GM18526 (cell line): Measurements from ENCODE around the gene RNF135.

Source experiments
- POLR2A ChIP-seq: IDR thresholded peaks from 3 replicates; pipeline ENCODE4 v1.6.1; 2011; ENCODE audit not compliant: insufficient read length; ENCODE audit errors: extremely low read depth

The RNF135 gene

GRCh38 chr17:30950189-30950588, 20.6 kb upstream of the RNF135 start:
- no peak for TF ChIP-seq POLR2A

DNA sequence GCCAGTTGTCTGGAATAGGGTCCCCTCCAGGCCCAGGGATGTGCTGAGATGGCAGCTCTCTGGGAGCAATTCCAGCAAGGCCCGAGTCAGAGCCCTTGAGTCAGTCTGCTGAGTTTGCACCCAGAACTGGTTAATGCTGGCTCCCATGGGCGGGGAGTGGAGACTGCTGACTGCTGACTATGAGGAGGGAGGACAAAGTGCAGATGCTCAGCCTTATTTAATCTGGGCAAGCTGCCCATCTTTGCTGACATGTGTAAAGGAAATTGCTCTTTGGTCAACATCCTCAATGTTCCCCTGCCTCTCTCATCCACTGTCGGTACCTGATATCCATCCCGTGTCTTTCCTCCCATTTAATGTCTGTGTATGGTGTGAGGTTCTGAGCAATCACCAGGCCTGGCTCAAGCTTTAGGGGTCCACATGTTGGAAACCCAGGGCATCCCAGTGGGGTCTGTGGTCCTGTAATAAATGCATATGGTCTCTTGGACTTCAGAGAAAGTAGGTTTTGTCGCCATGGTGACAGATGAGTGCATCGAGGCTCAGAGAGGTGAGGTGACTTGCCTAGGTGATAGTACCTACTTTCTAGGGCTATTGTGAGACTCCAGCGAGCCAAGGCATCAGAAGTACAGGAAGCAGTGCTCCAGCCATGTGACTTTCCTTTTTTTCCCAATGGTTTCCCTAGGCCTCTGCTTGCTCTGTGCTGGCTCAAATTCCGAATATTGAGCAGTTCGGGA, 20.0 kb upstream of the RNF135 start:
- no peak for TF ChIP-seq POLR2A

DNA sequence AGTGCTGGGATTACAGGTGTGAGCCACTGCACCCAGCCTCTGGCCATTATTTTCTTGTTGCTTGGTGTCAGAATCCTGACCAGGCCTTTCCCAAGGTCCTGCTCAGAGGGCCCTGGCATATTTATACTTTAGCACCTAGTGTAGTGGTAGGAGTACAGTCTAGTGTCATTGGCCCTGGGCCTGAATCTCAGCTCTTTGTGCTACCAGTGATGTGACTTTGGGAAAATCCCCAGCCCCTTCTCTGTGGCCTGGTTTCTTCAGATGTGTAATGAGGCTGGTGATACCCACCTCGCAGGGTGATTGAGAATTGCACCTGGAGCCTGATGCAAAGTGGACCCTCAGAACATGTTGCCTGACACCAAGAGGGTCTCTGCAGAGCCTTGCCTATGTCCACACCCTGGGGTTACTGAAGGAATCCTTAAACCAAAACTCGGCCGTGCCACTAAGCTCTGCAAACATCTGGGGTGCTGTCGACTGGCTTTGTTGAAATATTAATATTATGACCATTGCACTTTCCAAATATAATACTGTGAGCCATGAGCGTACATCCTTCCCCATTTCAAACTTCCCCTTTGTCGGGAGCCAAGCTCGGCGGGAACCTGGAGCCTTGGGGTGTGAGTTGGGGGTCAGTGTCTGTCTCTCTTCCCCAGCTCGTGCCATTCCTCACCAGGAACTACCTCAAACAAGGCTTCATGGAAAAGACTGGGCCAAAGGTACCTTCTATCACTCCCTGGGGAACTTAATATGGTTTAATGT, 18.0 kb upstream of the RNF135 start:
- no peak for TF ChIP-seq POLR2A

DNA sequence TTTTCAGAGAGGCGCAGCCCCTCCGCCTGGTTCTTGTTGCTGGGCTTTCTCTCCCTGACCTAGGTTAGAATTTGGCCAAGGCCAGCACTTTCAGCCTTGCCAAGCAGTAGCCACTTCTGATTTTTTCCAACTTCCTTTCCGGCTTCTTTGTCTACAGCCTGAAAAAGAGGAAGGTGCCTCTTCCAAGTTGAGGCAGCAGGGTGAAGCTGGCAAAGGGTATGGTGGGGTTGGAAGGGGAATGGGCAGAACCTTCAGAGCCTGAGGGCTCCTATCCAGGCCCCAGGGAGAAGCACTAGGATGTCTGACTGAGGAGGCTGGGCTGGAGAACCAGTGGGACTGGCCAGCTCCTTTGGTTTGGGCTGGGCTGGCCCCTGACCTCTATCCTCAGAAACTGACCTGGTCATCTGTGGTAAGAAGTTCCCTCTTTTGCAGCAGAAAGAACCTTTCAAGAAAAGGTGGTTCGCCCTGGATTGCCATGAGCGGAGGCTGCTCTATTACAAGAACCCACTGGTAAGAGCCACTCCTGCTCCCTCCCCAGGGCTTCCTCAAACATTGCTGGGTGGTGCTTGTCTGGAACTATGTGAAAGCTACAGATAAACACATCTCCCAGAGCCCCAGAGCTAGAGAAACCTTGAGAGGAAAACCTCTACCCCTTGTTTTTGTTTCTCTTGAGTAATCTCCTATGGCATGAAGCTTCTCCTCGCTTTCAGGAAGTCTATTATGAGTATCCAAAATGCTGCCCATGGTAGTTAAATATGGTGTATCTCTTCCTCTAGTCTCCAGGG, 16.6 kb upstream of the RNF135 start:
- no peak for TF ChIP-seq POLR2A

DNA sequence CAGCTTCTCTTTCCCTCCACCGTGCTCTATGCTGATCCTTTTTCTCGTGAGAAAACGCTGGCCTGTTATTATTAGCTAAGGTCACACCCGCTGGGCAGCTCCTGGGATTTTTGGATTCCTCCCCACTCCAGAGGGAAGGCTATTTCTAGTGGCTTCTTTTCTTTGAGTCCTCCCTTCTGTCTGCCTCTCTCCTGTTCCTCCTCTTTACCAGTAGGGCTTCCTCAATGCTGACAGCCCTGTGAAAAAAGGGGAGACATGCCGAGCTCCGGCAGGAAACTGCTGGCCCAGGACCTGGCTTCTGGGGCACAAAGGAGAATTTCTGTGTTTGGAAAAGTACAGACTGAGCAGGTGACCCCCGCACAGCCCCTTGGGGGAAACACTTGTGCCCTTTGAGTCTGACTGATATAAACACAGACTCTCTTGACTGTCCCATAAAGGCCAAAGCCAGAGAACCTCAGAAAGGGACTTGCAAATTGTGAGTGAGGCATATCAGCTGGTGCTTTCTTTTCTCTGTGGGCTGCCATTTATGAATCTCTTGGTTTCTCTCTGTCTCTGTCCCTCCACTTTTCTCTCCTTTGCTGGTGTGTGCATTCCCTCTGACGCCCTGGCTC, 14.0 kb upstream of the RNF135 start:
- no peak for TF ChIP-seq POLR2A

GRCh38 chr17:30957741-30958140, 13.1 kb upstream of the RNF135 start:
- no peak for TF ChIP-seq POLR2A

DNA sequence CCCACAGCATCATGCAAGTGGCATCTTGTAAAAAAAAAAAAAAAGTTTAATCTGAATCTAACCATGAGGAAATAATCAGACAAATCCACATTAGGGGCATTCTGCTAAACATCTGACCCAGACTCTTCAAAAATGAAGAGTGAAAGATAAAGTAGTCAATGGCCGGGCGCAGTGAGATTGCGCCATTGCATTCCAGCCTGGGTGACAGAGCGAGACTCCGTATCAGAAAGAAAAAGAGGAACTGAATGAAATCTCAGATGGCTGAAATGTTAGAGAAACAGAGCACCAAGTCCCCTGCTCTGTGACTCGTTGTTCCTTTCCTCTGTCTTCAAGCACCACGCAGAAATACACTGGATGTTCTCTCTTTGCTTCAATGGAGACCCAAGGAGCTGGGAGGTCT, 12.7 kb upstream of the RNF135 start:
- no peak for TF ChIP-seq POLR2A

- TF ChIP-seq POLR2A = no peak
Observed at GRCh38 chr17:30961209-30962188, 9.3 kb upstream of the RNF135 start.

DNA sequence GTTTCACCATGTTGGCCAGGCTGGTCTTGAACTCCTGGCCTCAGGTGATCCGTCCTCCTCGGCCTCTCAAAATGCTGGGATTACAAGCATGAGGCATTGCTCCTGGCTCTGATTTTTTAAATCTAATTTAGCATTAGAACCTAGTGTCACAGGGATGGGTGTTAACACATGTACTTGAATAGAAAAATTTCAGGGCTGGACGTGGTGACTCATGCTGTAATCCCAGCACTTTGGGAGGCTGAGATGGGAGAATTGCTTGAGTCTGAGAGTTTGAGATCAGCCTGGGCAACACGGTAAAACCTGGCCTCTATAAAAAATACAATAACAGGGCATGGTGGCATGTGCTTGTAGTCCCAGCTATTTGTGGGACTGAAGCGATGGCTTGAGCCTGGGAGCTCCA, 6.0 kb upstream of the RNF135 start:
- TF ChIP-seq POLR2A = no peak

- TF ChIP-seq POLR2A = no peak
Observed at GRCh38 chr17:30965686-30966085, 5.2 kb upstream of the RNF135 start.

- no peak for TF ChIP-seq POLR2A
Observed at GRCh38 chr17:30969989-30970830, 629 bp upstream of the RNF135 start.

GRCh38 chr17:30975042-30975820, 4.4 kb downstream of the RNF135 start:
- no peak for TF ChIP-seq POLR2A

- no peak for TF ChIP-seq POLR2A
Observed at GRCh38 chr17:30981531-30982519, 11.0 kb downstream of the RNF135 start.
